ENCODE data around the gene SHLD1.

The SHLD1 gene

GRCh38 chr20:5822569-5822968 lies 72.4 kb downstream of the SHLD1 start:
- no peak for DNase-seq

GRCh38 chr20:5825130-5825719 lies 75.0 kb downstream of the SHLD1 start:
- no peak for DNase-seq

GRCh38 chr20:5827098-5827853 lies 77.1 kb downstream of the SHLD1 start:
- DNase-seq, result no peak

GRCh38 chr20:5827861-5828260 lies 77.7 kb downstream of the SHLD1 start:
- DNase-seq, result no peak

- DNase-seq, result no peak
Observed at GRCh38 chr20:5829241-5829809, 79.1 kb downstream of the SHLD1 start.

- no peak for DNase-seq
Observed at GRCh38 chr20:5831539-5832237, 81.5 kb downstream of the SHLD1 start.

GRCh38 chr20:5833309-5833941 lies 83.2 kb downstream of the SHLD1 start:
- no peak for DNase-seq

GRCh38 chr20:5834436-5835005 lies 84.3 kb downstream of the SHLD1 start:
- DNase-seq, result no peak

DNA sequence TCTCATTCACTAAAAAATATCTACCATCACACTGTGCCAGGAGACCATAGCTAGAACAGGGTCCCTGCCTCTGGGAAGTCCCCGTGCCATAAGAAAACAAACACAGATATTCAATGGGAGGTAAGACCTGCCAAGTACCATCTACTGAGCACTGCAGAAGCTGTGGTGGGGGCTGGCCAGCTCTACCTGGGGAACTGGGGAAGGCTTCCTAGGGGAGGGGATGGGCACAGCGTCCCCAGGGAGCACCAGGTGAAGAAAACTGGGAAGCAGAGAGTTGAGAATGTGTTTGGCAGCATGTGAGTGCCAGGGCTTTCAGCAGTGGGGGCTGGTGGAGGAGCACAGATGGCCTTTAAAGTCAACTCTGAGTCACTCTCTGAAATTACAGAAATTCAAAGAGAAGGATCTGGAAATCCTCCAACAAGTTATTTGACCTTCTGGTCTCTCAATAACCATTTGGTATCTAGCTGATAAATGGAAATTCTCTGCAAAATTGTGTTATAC lies 85.2 kb downstream of the SHLD1 start:
- peak; percentile 21 for DNase-seq

- no peak for DNase-seq
Observed at GRCh38 chr20:5835871-5836270, 85.7 kb downstream of the SHLD1 start.

DNA sequence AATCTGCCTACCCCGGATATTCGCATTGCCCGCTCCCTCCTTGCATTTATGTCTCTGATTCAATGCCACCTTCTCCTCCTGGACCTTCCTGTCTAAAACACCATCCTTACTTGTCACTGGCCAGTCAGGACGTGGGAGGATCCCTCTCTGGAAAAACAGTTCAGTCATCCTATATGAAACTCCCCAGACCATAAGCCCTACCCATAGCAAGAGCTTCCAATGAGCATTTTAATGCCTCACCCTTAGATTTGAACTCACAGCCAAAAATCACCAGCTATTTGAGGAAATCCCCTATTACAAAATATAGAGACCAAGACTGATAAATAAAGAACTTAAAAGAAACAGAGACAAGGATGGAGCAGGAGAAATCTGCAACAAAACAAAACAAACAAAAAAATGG lies 86.4 kb downstream of the SHLD1 start:
- no peak for DNase-seq

GRCh38 chr20:5840411-5841002 lies 90.3 kb downstream of the SHLD1 start:
- no peak for DNase-seq

DNA sequence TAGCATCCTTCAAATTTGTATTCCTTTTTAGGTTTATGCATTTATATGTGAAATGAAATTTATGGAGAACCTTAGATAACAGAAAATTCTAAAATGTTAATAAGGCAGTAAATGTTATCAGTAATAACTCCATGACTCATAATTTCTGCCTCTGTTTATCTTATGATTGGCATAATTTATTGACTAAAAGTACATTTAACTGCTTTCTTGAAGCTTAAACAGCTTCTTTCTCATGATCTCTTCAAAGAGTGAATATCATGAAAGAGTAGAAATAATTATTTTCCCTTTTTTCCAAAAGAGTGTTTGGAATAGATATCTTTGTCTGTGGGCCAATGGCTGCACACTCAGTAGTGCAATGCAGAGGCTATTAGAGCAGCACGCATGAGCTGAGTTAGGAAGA lies 91.3 kb downstream of the SHLD1 start:
- DNase-seq, result no peak

GRCh38 chr20:5842465-5842864 lies 92.3 kb downstream of the SHLD1 start:
- no peak for DNase-seq

GRCh38 chr20:5843054-5843592 lies 92.9 kb downstream of the SHLD1 start:
- DNase-seq, result no peak

- DNase-seq, result peak; percentile 53
Observed at GRCh38 chr20:5844063-5844681, 94.0 kb downstream of the SHLD1 start.

DNA sequence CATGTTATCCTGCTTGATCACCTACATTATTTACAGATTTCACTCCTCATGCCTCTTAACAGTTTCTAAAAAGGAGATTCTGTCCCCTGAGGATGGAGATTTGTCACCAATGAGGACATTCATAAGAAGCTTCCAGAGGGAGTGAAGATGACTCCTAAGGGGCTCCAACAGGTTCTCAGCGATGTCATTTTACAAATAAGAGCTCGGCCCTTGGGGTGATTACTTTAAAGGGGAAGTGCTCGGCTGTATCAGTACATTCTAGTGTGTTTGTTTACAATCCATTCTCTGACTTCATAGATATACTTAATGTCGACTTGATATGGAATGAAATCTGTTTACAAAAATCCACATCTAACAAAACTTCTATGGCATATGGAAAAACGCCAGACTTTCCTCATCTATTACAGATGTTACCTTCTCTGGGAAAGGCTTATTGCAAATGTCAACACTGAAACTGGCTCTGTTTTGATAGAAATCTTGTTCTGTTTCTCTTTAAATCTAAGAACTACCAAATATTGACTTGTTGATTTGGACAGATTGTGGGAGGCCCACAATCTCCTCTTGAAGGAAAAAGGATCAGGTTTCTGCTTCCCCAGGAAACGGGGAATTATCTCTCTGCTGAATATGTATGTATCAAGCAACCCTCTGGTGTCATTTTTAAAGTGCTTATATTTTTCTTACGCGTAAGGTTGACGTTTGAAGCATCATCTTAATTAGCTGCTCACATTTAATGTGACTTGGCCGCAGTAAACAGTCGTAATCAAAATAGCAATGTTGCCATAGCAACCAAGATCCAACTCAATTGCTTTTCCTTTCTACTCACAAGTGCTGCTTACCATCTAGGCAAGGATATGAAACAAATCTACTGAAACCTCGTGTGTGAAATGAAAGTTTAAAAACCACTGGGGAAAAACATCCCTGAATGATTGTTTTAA lies 95.7 kb downstream of the SHLD1 start:
- DNase-seq, result no peak

DNA sequence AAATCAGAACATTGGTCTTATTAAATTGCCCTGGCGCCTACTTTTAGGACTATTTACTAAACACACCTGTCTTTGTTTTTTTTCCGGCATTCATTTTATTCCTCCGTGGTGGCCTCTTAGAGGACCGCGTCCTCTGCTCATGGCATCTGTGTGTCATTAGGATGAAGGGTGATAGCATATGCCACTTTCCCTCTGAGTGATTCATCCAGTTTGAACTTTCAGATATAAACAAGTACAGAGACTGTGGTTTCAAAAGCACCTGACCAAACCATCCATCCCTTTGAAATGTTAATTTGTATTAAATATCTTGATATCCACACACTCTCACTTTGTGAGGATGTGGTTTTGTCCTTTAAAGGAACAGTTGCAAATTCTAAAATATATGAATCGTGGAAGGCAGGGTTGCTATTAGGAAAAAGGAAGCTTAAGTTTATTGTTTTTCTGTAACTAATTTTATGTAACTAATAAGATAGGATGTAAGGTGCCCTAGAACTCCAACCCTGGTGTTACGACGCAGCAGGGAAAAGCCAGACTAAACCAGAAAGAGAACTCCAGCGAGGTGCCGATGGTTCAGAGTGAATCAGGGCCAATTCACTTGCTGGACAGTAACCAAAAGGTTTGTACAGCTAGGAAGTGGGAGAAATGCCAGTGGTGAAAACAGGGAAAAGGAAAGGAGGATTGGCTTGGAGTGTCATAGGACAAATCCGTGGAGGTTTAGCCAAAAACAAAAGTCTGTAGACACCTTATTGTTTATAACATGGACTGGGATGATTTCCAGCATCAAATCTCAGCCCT lies 98.7 kb downstream of the SHLD1 start:
- no peak for DNase-seq

GRCh38 chr20:5855939-5856338 lies 105.7 kb downstream of the SHLD1 start:
- no peak for DNase-seq

- no peak for DNase-seq
Observed at GRCh38 chr20:5859608-5860007, 109.4 kb downstream of the SHLD1 start.

All from activated naive CD4-positive, alpha-beta T cell treated with anti-CD3 and anti-CD28 coated beads, Interleukin-2, amount 50 U/mL, for 16 hours (primary cell).